GM23338 (cell line): ENCODE data around the gene FAF1. TPM values are rescaled to one million over a fixed set of nuclear protein-coding genes. Genes with fewer than 3 reads are reported as not detected.

Experiments
- polyA plus RNA-seq: library from polyadenylated mRNA; unstranded; fragments of >200 nt; fragmentation: Nextera tagmentation; extraction: Ambion mirVana; gene quantifications from 2 replicates; pipeline ENCODE4 v1.2.1, GENCODE V29; 2016
- small RNA-seq: library from RNA; depleted of rRNA; stranded (forward); fragments of <200 nt; gene quantifications from one replicate; pipeline ENCODE3, GENCODE V24; 2014; ENCODE audit warnings: low replicate concordance
- total RNA-seq: library from RNA; depleted of rRNA; stranded (reverse); fragments of >200 nt; shearing (Covaris generic); gene quantifications from 2 replicates; pipeline ENCODE4 v1.2.3, GENCODE V29; 2014; rRNA removed

FAF1 gene
- total and polyA plus RNA-seq, 2 experiments from 2014 or later = 24.1 to 53.2 TPM

Small RNA genes lying within 50 kb of the gene (small RNA-seq; reads per million reads assigned to genes)
- gene RNU6-1026P = not detected

Other genes starting within 250 kb of the FAF1 start
- gene CDKN2C, start 10.0 kb upstream of the FAF1 start, total RNA-seq = not detected in 2 replicates
- not detected in 2 replicates for gene CDKN2C, start 10.0 kb upstream of the FAF1 start, polyA plus RNA-seq
- not detected in 2 replicates for gene C1orf185, start 142.0 kb upstream of the FAF1 start, total RNA-seq
- not detected in 2 replicates for gene C1orf185, start 142.0 kb upstream of the FAF1 start, polyA plus RNA-seq